NCI-H2196 treated with DMSO at 0.1 percent for 48 hours (cell line): Measurements from ENCODE around the gene MYL4.
A peak's percentile ranks its signal among the peaks of the same experiment; 100 is the strongest.
"Not testable (repeated sequence)": the region's sequence is repeated elsewhere in the genome, so short reads cannot be mapped to it uniquely, and the experiment has no call there.

Source experiments
- DNase-seq: peaks from one replicate; lab custom pipeline; 2025; ENCODE audit not compliant: unreplicated experiment; lab: John Stamatoyannopoulos, UW

Gene MYL4

DNA sequence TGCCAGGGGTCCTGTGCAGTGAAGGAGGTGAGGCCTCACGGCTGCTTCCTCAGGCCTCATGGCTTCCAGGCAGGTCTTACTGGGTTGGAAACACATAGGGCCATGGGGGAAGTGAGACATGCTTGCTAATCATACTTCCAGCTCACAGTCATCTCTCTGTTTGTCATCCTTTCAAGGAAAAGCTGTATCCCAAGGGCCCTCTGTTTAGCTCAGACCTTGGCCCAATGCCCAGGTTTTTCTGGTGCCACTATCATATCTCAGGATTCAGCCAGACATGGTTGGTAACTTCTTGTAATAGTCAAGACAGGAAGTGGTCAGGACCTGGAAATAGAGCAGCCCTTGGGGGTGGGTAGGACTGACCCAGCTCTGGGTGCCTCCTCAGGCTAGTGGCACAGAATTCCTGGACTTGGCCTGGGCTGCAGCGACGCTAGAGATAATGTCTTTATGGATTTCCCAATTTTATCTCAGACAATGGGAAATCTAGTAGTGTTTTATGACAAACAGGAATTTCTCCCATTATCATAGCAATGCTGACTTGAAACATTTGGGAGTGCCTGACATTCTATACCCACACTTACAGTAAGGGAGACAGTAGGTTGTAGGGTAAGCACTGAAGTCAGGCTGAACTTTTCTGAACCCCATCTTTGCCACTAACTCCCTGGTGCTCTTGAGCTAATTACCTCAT lies 31.0 kb downstream of the MYL4 start:
- peak; percentile 83 for DNase-seq

DNA sequence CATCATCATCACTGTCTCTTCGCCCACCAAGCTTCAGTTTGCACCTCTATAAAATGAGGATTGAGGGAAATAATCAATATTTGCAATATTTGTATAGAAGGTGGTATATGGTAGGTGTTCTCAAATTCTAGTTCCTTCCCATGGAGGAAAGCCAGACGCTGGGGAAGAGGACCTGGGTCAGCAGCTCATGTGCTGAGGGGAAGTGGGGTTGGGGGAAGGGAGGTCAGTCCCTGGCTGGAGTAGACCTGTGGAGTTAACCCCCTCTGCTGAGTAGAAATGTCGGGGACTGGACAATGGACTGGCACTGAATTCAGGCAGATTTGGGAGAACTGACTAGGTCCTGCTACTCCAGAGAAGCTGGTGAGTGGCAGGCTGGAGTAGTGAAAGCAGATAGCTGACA lies 31.7 kb downstream of the MYL4 start:
- DNase-seq: no peak

DNA sequence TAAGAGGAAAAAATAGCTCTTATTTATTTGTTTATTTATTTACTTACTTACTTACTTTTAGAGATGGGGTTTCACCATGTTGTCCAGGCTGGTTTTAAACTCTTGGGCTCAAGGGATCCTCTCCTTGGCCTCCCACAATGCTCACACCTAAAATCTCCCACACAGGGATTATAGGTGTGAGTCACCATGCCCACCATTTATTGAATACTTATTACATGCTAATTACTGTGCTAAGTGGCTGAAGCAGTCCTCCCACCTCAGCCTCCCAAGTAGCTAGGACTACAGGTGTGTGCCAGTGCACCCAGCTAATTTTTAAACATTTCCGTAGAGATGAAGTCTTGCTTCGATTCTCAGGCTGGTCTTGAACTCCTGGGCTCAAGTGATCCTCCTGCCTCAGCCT lies 33.5 kb downstream of the MYL4 start:
- DNase-seq: no peak

DNA sequence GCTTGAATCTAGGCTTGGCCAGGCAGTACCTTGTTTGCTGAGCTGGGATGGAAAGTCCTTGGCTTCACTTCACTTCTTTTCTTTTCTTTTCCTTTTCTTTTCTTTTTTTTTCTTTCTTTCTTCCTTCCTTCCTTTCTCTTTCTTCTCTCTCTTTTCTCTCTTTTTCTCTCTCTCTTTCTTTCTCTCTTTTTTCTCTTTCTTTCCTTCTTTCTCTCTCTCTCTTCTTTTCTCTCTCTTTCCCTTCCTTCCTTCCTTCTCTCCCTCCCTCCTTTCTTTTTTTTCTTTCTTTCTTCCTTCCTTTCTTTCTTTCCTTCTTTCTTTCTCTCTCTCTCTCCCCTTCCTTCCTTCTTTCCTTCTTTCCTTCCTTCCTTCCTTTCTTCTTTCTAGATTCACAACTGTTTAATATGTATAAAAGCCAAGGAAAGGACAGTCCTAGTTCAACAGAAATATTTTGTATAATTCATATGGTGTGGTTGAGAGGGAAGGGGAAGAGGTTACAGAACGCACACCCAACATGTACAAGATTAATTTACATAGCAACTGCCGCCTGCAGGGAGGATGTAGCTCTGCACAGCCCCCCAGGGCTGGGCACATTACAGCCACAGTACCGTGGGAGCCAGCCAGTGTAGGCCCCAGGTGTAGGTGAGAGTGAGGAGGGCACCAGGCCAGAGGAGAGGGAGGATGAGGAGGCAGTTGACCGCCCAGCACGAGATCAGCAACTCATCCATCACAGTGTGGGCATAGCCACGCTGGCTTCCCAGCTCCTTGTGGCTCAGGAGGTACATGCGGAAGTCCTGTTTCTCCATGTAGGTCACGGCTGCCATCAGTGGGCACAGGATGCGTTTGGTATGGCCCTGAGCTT lies 34.8 kb downstream of the MYL4 start:
- no peak for DNase-seq

GRCh38 chr17:47244697-47245096 lies 35.5 kb downstream of the MYL4 start:
- no peak for DNase-seq

- no peak for DNase-seq
Measured at GRCh38 chr17:47246120-47246519, 37.0 kb downstream of the MYL4 start.

- DNase-seq: no peak
Measured at GRCh38 chr17:47250855-47251254, 41.7 kb downstream of the MYL4 start.

DNA sequence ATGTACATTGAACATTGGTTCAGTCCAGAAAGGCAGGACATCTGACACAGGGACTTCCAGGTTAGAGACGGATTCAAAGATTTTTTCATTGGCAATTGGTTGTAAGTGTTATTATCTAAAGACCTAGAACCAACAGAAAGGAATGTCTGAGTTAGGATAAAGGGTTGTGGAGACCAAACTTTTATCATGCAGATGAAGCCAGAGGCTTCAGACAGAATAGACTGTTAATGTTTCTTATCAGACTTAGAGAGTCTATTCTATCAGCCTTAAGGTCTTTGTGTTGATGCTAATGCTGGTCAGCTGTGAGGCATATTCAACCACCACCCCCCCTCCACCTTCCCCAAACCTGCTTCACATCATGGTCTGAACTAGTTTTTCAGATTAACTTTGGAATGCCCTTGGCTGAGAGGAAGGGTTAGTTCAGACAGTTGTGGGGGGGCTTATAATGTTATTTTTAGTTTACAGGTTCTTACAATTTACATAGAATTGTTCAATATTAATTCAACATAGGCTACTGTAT lies 42.3 kb downstream of the MYL4 start:
- no peak for DNase-seq

GRCh38 chr17:47252209-47252608 lies 43.1 kb downstream of the MYL4 start:
- DNase-seq: no peak

DNA sequence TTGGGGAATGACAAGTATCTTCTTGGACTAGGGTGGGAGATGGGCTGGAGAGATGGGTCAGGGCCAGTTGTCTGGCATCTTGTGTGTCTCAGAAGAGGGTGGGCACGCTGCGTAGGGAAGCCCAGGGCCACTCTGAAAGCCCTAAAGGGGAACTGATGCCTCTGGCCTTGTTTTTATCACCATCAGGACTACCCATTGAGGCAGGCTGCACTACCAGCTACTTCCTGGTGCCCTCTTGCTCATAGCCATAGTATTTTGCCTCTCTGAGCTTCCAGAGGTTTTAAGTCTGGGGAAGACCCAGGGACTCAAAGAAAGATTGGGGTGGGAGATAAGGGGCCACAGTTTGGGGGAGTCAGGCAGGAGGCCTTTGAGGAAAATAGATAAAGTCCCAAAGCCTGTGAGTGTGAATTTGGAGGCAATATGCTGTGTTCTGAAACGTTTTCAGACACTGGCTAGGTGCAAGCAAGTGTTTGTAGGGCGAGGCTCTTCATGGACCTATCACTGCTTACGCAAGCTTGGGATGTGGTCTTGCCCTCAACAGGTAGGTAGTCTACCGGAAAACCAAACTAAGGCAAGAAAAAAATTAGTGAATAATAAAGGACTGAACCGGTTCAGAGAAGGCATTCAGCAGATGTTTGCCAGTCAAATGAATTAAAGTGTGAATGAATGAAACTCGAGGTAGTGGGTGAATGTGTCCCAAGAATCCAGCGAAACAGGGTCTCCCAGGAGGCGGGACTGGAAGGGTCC lies 43.8 kb downstream of the MYL4 start:
- DNase-seq: no peak

GRCh38 chr17:47253541-47254402 lies 44.6 kb downstream of the MYL4 start, which contains the start of gene ITGB3:
Gene ITGB3 (plus strand): TSS chr17:47253827. CDS start chr17:47253862, 35 bp downstream.
- peak; percentile 39 for DNase-seq

DNA sequence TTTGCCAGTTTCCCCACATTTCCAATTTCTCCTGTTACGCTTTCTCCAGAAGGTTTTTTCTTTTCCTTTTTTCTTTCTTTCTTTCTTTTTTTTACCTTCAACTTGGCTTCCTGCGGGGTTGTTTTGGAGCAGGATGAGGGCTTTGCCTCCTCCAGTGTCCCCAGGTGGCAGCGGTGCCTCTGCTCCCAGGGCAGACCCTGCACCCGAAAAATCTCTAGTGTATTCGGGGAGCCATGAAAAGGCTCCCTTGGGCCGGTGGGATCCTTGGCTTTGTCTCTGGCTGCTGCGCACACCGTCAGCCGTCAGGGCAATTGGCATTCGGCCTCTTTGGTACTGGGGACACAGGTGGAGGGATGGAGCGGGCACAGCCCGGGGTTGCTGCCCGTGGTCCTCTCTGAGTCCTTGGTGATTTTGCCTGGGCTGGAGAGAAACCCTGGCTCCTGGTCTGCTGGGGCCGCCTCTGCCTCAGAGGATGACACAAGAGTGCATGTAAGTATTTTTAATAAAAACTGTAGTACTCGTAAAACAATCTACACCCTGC lies 45.3 kb downstream of the MYL4 start:
- DNase-seq: no peak

DNA sequence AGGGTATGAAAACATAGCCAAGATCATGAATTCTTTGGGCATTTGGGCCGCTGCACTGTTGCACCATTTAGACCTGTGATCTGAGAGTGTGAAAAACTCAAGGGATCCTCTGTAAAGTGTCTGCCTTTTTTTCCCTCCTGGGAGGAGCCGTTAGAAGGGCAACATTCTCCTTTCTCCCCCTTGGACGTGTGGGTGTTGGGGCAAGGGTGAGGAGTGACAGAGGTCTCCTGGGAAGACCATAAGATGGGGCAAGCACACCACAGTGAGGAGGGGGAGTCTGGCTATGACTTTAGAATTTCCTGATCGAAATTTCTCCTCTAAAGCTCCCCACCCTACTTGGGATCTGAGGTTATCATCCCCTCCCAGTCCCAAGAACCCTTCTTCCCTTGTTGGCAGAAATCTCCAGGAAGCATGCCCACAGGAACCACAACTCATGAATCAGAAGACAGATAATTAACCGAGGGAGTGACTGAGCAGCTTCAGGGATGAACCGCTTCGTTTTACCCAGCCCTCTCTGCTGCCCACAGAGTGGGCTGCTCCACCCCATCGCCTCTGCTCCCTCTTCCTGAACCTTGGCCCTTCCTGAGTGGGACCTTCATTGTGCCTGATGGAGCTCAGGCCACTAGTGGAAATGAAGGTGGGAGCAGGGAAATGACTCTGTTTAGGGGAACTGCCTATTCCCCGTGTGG lies 48.6 kb downstream of the MYL4 start:
- no peak for DNase-seq

DNA sequence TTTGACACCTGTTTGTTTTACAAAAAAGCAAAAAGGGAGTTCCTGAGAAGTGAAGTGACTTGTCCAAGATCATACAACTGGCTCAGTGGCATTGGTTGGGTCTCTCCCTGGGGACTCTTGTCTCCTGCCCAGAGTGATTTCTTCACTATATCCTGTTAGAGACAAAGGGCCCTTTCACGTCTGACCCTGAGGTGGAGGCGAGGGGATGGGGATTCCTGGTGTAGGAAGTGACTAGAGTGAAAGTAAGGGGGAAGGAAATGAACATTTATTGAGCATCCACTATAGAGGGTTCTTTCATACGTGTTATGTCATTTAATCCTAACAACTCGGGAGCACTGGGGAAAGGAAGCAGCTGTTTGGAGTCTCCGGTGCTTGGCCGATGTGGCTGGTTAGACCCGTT lies 53.4 kb downstream of the MYL4 start:
- DNase-seq: no peak

DNA sequence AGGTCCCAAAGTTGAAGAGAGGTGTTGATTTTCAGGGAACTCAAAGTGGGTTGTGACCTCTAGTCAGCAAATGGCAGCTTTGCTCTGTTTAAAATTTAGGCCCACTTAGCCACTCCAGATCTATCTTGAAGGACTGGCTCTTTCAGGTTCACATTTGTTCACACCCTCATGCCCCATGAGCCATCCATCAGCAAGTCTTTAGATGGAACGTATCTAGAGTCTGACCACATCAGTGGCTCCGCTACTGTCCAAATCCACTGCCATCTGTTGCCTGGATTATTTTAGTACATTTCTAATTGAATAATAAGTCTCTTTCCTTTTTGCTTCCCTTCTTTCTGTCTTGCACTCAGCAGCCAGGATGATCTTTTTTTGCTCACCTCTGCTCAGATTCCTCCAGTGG lies 55.0 kb downstream of the MYL4 start:
- no peak for DNase-seq

GRCh38 chr17:47265983-47266541 lies 56.9 kb downstream of the MYL4 start:
- no peak for DNase-seq

DNA sequence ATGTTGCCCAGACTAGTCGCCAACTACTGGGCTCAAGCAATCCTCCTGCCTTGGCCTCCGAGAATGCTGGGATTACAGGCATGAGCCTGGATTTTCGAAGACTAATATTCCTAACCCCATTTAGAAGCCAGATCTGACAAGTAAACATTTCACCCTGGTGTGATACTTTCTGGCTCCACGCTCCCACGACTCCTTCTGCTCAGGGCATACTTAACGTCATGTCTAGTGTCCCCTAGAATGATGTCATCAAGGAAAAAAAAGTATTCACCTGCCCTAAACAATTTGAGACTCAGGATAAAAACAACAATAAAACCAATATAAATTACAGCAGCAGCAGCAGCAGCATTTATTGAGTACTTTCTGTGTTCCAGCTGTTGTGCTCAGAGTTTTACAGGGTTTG lies 57.6 kb downstream of the MYL4 start:
- DNase-seq: no peak

GRCh38 chr17:47267354-47267828 lies 58.2 kb downstream of the MYL4 start:
- DNase-seq: no peak

GRCh38 chr17:47268964-47269363 lies 59.8 kb downstream of the MYL4 start:
- not testable (repeated sequence) for DNase-seq
